B cell (primary cell): Measurements from ENCODE around the gene UNC13D. TPM values are rescaled to one million over a fixed set of nuclear protein-coding genes. Genes with fewer than 3 reads are reported as not detected.
A peak's percentile ranks its signal among the peaks of the same experiment; 100 is the strongest.

ENCODE experiments used
- ATAC-seq: fragments of 200-7000 bp; cut with Tn5 transposase; one replicate; pipeline ENCODE4 v1.10.0; 2021; ENCODE audit warnings: low read depth, mild to moderate bottlenecking, moderate number of reproducible peaks, moderate library complexity
- CTCF ChIA-PET: fragments of 350-600 bp; sonication (Branson Sonifier 250); formaldehyde crosslinking; loops from one replicate; lab custom pipeline; 2021; ENCODE audit warnings: antibody characterized with exemption, inconsistent platforms; lab: Charles Lee
- POLR2A ChIA-PET: fragments of 350-600 bp; sonication (Branson Sonifier 250); formaldehyde crosslinking; loops from one replicate; lab custom pipeline; 2021; ENCODE audit warnings: antibody characterized with exemption; lab: Charles Lee
- DNase-seq: peaks from one replicate; pipeline ENCODE4 v3.0.0; 2013
- H2AFZ ChIP-seq: 2 replicates; pipeline ENCODE4 v1.6.1; 2012; ENCODE audit warnings: mild to moderate bottlenecking, low read depth, low read length; ENCODE audit not compliant: insufficient read depth, poor library complexity, severe bottlenecking
- H3K27ac ChIP-seq, 2 donors: 1 replicate in 1 of 2; 2 replicates in 1 of 2; pipeline ENCODE4 v1.5.1; 2012 to 2013; ENCODE audit warnings: low read length in 2 of 2, mild to moderate bottlenecking in 2 of 2, moderate library complexity in 1 of 2
- H3K27me3 ChIP-seq, 4 experiments: fragments of 200-600 bp in 1 of 4; sonication (generic) in 1 of 4; replicated peaks in 1 of 4; 1 replicate in 2 of 4; 2 replicates in 2 of 4; pipeline versions ENCODE4 v1.6.1 to v1.7.0; 2013 to 2016; ENCODE audit warnings: low read length in 3 of 4, mild to moderate bottlenecking in 2 of 4, mixed read lengths in 1 of 4, moderate library complexity in 1 of 4; ENCODE audit not compliant: insufficient read depth in 4 of 4, control insufficient read depth in 3 of 4; ENCODE audit errors: control extremely low read depth in 1 of 4
- H3K36me3 ChIP-seq, 2 experiments: replicated peaks in 1 of 2; 1 replicate in 1 of 2; 2 replicates in 1 of 2; pipeline versions ENCODE4 v1.6.1 to v1.7.1; 2013; ENCODE audit warnings: low read length in 1 of 2; ENCODE audit not compliant: insufficient read depth in 2 of 2, control insufficient read depth in 1 of 2; ENCODE audit errors: control extremely low read depth in 1 of 2, extremely low read depth in 1 of 2
- H3K4me1 ChIP-seq, 2 donors: fragments of 200-600 bp in 1 of 2; sonication (generic) in 1 of 2; 1 replicate in 1 of 2; 2 replicates in 1 of 2; pipeline versions ENCODE4 v1.5.1 to v1.6.1; 2013 to 2017; ENCODE audit warnings: low read length in 2 of 2; ENCODE audit not compliant: control insufficient read depth in 2 of 2, insufficient read depth in 2 of 2
- H3K4me2 ChIP-seq: replicated peaks from 2 replicates; pipeline ENCODE3; 2012; ENCODE audit warnings: mild to moderate bottlenecking, low read depth, low read length; ENCODE audit not compliant: poor library complexity, severe bottlenecking
- H3K4me3 ChIP-seq, 5 experiments: fragments of 200-600 bp in 1 of 5; sonication (generic) in 1 of 5; 1 replicate in 3 of 5; 2 replicates in 2 of 5; pipeline versions ENCODE4 v1.5.1 to v1.7.0; 2011 to 2016; ENCODE audit warnings: low read length in 4 of 5, mild to moderate bottlenecking in 4 of 5, low read depth in 2 of 5, control low read depth in 1 of 5, moderate library complexity in 1 of 5; ENCODE audit not compliant: insufficient read depth in 1 of 5; ENCODE audit errors: control extremely low read depth in 1 of 5, extremely low read depth in 1 of 5
- H3K79me2 ChIP-seq: fragments of 200-600 bp; sonication (generic); one replicate; pipeline ENCODE4 v1.6.0; 2016; ENCODE audit warnings: low read length; ENCODE audit not compliant: control insufficient read depth, insufficient read depth
- H3K9ac ChIP-seq: fragments of 200-600 bp; sonication (generic); 2 replicates; pipeline ENCODE4 v1.6.1; 2017; ENCODE audit warnings: mild to moderate bottlenecking, low read length, moderate library complexity
- H3K9me3 ChIP-seq, 3 donors: one replicate each; pipeline versions ENCODE4 v1.6.1 to v1.7.1; 2013; ENCODE audit warnings: low read length in 2 of 3; ENCODE audit not compliant: control insufficient read depth in 2 of 3, insufficient read depth in 1 of 3; ENCODE audit errors: control extremely low read depth in 1 of 3
- H4K20me1 ChIP-seq: 2 replicates; pipeline ENCODE4 v1.6.0; 2012; ENCODE audit warnings: mild to moderate bottlenecking, low read length; ENCODE audit not compliant: insufficient read depth, control insufficient read depth, poor library complexity, severe bottlenecking
- H3K27ac Mint-ChIP-seq: one replicate; pipeline ENCODE4 v1.8.0; 2021; ENCODE audit warnings: mixed read lengths
- H3K27me3 Mint-ChIP-seq: one replicate; pipeline ENCODE4 v1.8.0; 2021; ENCODE audit warnings: mixed read lengths
- H3K4me1 Mint-ChIP-seq: one replicate; pipeline ENCODE4 v1.8.0; 2021; ENCODE audit warnings: mixed read lengths
- H3K4me3 Mint-ChIP-seq: one replicate; pipeline ENCODE4 v1.8.0; 2021; ENCODE audit warnings: mixed read lengths
- H3K9me3 Mint-ChIP-seq: one replicate; pipeline ENCODE4 v1.8.0; 2022; ENCODE audit warnings: mixed read lengths; ENCODE audit not compliant: insufficient read depth
- CTCF ChIP-seq: fragments of 200-600 bp; IDR thresholded peaks from one replicate; pipeline ENCODE4 v1.8.0; 2022; ENCODE audit warnings: antibody characterized with exemption, mild to moderate bottlenecking
- EZH2 ChIP-seq: IDR thresholded peaks from 2 replicates; pipeline ENCODE4 v1.6.1; 2012; ENCODE audit warnings: borderline replicate concordance, low read depth, mild to moderate bottlenecking, moderate library complexity, low read length; ENCODE audit not compliant: insufficient read depth, poor library complexity, severe bottlenecking
- WGBS: methylation state at CpG from one replicate; pipeline ENCODE4 v1.1.5; 2013; ENCODE audit warnings: missing lambda C conversion rate; ENCODE audit not compliant: insufficient coverage; 5-methylcytosine and 5-hydroxymethylcytosine counted together
- intact Hi-C: fragments of 100-400 bp; cut with micrococcal nuclease; formaldehyde crosslinking; loops from one replicate; pipeline ENCODE4 v1.10.0; 2022
- polyA plus RNA-seq: library from polyadenylated mRNA; depleted of rRNA; stranded (reverse); fragments of >200 nt; gene quantifications from 2 replicates; pipeline ENCODE4 v1.2.3, GENCODE V29; 2012
- total RNA-seq, 2 donors: library from RNA; stranded (reverse); fragments of 120-200 nt in 1 of 2; gene quantifications; 1 replicate in 1 of 2; 2 replicates in 1 of 2; pipeline versions ENCODE4 v1.2.3 to v1.2.4, GENCODE V29; 2013 to 2022

The UNC13D gene
- total and polyA plus RNA-seq, 2 donors (not counting 1 experiment from before 2014, with no cell fraction given), result 101 to 107 TPM

- H3K4me3 ChIP-seq, result peak overlapping the region in 1 of 5 experiments; percentile 11
- H3K9me3 Mint-ChIP-seq, result peaks cover 3% of the 10 kb centered on the region
- peaks cover 4 to 34% of the 10 kb centered on the region in 2 experiments for H3K36me3 ChIP-seq
- ChIA-PET POLR2A (interaction anchor here (0.6 to 8.4 kb wide), 17 partner anchors 9 to 1681 kb away, joined by 3 to 78 read pairs (median 4); partner anchors contain the start of genes GALK1, TRIM65 and WBP2), CTCF (interaction anchor here (2.0 to 8.5 kb wide), 4 partner anchors 15 to 64 kb away, joined by 5 to 54 read pairs (median 24); partner anchors contain the start of genes GALK1 and UNC13D)
- intact Hi-C loops, result loop anchor here (1.0 kb wide), 2 partner anchors 15 to 75 kb away; partner anchors contain the start of genes GALK1 and WBP2
- H3K9me3 ChIP-seq, result no peaks in the 10 kb centered on the region
- H3K4me1 ChIP-seq, result peaks cover 38 to 60% of the 10 kb centered on the region in 2 donors
- TF ChIP-seq CTCF (no peak), EZH2 (no peak)
- H3K79me2 ChIP-seq, result peaks cover 30% of the 10 kb centered on the region
- H2AFZ ChIP-seq, result no peak overlapping the region
- peak overlapping the region; percentile 94 for H3K4me3 Mint-ChIP-seq
- WGBS, result 0% methylated on average over 2 of the region's 5 CpGs
- peak overlapping the region; percentile 54 for H3K4me2 ChIP-seq
- no peak for ATAC-seq
- no peaks in the 10 kb centered on the region for H3K27me3 ChIP-seq
- H3K27me3 Mint-ChIP-seq, result no peaks in the 10 kb centered on the region
- peaks cover 43% of the 10 kb centered on the region for H4K20me1 ChIP-seq
- H3K4me1 Mint-ChIP-seq, result peaks cover 68% of the 10 kb centered on the region
- peak overlapping the region; percentile 99 for H3K27ac Mint-ChIP-seq
- DNase-seq, result no peak
- H3K27ac ChIP-seq, result no peak overlapping the region
- H3K9ac ChIP-seq, result no peak overlapping the region
These were observed 64.0 kb downstream of the UNC13D start for GRCh38 chr17:75779987-75780889.
